HG03442 (cell line): Measurements from ENCODE around the gene ANAPC1.
"Not testable (repeated sequence)": the region's sequence is repeated elsewhere in the genome, so short reads cannot be mapped to it uniquely, and the experiment has no call there.

Experiments
- ATAC-seq: cut with Tn5 transposase; IDR thresholded peaks from one replicate; pipeline ENCODE4 v1.9.1; 2021; ENCODE audit warnings: mild to moderate bottlenecking, moderate library complexity; ENCODE audit not compliant: unreplicated experiment

The ANAPC1 gene

DNA sequence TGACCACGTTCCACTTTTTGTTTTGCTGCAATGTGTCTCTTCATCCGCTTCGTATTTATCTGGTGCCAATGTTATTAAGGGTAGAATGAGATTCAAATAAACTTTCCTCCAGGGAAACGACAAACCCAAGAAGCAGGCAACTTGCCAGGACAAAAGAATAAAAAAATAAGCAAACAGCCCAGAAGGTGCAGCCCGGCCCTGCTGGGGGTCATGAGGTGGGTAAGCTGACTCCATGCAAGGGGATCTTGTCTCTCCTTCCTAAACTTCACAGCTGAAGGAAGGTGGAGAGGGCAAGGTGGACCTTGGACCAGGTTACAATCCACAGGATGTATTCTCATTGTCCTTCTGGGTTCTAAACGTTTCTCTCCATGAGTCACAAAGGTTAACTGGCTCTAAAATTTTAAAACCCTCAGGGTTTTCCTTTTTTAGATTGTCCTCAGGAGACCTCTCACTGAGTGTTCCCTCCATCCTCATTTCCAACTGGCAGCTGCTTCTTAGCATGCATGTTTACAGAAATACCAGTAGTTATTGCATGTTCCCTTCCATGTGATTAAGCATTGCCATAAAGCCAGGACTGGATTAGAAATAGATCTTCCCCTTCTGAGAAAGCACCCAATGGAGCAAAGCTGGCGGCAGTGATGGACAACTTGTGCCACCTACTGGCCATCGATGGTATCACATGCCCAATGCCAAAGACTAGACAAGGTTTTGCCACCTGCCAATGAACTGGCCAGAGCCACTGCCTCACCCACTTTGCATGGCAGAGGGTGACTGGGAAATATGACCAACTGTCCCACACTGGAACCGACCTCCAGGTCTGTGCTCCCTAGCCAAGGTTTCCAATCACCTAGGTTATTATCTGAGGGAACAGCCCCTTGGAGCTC lies 147.9 kb downstream of the ANAPC1 start:
- ATAC-seq: not testable (repeated sequence)

DNA sequence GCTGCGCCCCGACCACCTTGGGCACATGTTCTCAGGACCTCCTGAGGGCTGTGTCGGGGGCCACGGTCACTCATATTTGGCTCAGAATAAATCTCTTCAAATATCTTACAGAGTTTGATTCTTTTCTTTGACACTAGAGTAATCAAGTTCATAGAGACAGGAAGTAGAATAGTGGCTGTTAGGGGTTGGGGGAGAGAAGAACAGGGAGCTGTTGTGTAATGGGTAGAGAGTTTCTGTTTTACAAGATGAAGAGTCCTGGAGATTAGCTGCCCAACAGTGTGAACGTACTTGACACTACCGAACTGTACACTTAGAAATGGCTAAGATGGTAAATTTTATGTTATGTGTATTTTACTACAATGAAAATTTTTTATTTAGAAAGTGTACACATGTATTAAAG lies 148.6 kb downstream of the ANAPC1 start:
- ATAC-seq: not testable (repeated sequence)

DNA sequence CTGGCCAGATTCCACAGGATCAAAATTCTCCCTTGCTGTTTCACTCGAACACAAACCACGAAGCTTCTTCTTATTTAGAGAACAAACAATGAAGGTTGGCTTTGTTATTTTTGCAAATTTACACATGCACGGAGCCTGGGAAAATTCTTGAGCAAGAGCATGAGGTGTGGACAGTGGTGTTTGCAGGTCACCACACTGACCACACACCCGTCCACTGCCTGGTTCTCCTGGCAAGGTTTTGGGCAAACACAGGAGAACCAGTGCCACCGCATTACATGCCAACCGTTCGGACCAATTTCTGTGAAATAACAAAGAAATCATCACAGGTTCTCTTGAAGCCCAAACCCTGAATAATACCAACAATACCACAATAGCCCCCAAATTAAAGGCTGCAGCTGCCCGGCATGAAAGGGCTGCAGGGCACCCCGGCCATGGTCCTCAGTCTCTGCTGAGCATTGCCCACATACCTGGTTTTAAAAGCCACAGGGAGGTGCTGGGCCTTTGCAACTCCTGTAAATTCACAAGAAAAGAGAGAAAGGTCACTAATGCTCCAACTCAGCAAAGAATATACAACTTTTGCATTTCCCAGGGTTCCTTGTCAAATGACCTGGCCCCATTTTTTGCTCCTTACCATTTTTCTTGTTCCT lies 154.1 kb downstream of the ANAPC1 start:
- not testable (repeated sequence) for ATAC-seq

DNA sequence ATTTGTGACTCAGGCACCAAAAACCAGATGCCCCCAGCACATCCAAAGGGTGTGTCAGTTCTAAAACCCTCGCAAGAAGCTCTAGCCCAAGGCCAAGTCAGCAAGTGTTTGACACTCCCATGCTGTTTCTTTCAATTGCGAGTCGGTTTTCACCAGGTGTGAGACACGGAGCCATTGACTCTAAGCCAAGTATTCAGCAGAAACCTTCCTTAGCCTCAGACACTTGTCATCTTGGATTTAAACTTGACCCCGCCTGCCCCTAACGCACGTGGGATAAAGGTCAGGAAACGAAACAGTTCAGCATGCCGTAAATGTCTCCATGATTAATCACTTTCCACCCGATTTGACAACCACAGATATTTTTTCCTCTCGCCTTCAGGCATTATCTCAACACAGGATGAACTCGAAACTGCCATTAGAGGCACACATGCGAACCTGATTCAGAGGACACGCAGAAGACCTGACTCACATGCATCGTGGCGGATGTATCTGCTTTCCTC lies 156.3 kb downstream of the ANAPC1 start:
- not testable (repeated sequence) for ATAC-seq

DNA sequence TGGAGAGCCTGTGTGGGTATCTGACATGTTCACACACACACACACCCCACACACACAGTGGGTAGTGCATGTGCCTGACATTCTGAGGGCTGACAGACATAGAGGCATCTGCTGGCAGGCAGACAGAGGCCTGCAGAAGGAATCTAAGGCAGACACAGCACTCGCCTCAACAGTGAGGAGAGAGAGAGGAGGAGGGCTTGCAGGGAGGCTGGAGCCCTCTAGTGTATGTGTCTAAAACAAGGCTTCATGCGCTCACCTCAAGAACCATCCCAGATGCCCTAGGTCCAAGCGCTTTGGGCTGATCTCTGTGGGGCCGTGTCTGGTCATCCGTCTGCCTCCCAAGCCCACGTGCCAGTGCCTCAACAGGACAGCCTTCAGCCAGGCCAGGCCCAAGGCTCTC lies 158.3 kb downstream of the ANAPC1 start:
- not testable (repeated sequence) for ATAC-seq

DNA sequence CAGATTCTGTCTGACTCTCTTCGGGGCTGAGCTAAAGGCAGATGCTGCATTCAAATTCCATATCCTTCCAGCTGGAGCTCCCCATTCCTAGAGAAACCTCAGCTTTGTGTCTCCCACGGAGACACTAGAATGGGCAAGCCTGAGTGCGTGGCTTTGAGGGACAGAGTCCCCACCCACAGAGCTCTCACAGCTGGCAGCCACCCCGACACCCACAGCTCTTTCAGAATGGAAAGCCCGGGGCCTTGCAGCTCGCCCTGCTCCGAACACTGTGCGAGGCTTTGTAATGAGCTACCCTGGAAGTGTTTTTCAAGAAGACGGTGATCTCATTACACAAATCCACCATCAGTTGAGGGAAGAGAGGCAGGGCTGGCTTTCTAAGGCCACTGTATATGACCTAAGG lies 164.4 kb downstream of the ANAPC1 start:
- ATAC-seq: not testable (repeated sequence)
